DOHH2 (cell line): ENCODE data around the gene UPK1B.

Experiments used
- CTCF ChIP-seq: fragments of 200-600 bp; sonication (generic); IDR thresholded peaks from one replicate; pipeline ENCODE4 v1.5.1; 2014; ENCODE audit warnings: antibody characterized with exemption, mild to moderate bottlenecking, low read depth, low read length; ENCODE audit not compliant: poor library complexity, severe bottlenecking
- EZH2phosphoT487 ChIP-seq: fragments of 200-600 bp; sonication (generic); IDR thresholded peaks from 2 replicates; pipeline ENCODE4 v1.6.1; 2017; ENCODE audit warnings: borderline replicate concordance, mild to moderate bottlenecking, antibody characterized with exemption, low read length, moderate library complexity, mixed read lengths

DNA sequence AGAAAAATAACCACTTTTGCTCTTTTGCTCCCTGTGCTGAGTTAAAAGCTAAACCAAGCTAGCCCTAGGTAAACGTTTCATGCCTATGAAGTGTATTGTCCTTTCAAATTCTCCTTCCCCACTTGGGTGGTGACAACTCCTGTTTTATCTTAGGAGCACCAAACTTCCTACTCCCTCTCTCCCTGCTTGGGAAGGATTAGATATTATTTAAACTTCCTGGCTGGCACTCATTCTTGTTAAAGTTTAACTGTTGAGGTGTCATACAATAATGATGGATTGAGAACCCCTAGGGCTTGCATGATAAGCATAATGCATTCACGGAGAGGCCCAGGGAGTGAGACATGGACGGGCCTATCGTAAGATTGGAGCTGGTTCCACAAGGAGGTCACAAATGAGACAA, 37.8 kb downstream of the UPK1B start:
- TF ChIP-seq CTCF (no peak), EZH2phosphoT487 (no peak)
